HepG2 (cell line): ENCODE results near the gene RPS6KB1. TPM values are rescaled to one million over a fixed set of nuclear protein-coding genes. Genes with fewer than 3 reads are reported as not detected.

Experiments
- ATAC-seq: fragments of 200-7000 bp; cut with Tn5 transposase; 3 replicates; pipeline ENCODE4 v1.9.1; 2020; ENCODE audit warnings: mild to moderate bottlenecking, moderate library complexity
- BruUV-seq: library from RNA; stranded (reverse); fragments of 400-500 nt; replicated peaks from 2 replicates; lab custom pipeline; 2021; lab: Mats Ljungman, UMichigan
- CTCF ChIA-PET: fragments of 300-600 bp; formaldehyde crosslinking; extraction: SDS; loops from one replicate; lab custom pipeline; 2021; ENCODE audit warnings: low total read pairs, inconsistent platforms, low intra/inter-chr PET ratio; lab: Yijun Ruan, JAX
- POLR2A ChIA-PET: fragments of 350-600 bp; sonication (Branson Sonifier 250); formaldehyde crosslinking; loops from one replicate; lab custom pipeline; 2020; ENCODE audit warnings: antibody characterized with exemption, inconsistent platforms; lab: Yijun Ruan, JAX
- DNase-seq: peaks from one replicate; pipeline ENCODE4 v3.0.0-alpha.2; 2015; ENCODE audit warnings: low spot score
- FAIRE-seq: peaks from 3 replicates; lab custom pipeline; 2011; peaks lifted over from hg19 to GRCh38; lab: Jason Lieb, UNC
- H2AFZ ChIP-seq: one replicate; pipeline ENCODE4 v1.6.1; 2011; ENCODE audit warnings: low read length, inconsistent platforms
- H3K27ac ChIP-seq: fragments of 300-600 bp; 3 replicates; pipeline ENCODE4 v1.8.0; 2011; ENCODE audit warnings: mixed run types, mild to moderate bottlenecking, mixed read lengths, low read length, inconsistent platforms; ENCODE audit not compliant: insufficient read depth; ENCODE audit errors: extremely low read length
- H3K27me3 ChIP-seq, 2 experiments: fragments of 200-600 bp in 1 of 2; 2 replicates in 1 of 2; 3 replicates in 1 of 2; pipeline versions ENCODE4 v1.6.0 to v1.8.0; 2011; ENCODE audit warnings: low read length in 2 of 2, mild to moderate bottlenecking in 2 of 2, moderate library complexity in 2 of 2, inconsistent platforms in 1 of 2; ENCODE audit not compliant: insufficient read depth in 2 of 2, control insufficient read depth in 1 of 2
- H3K36me3 ChIP-seq, 2 experiments: fragments of 200-600 bp in 1 of 2; replicated peaks in 1 of 2; 2 replicates in 1 of 2; 3 replicates in 1 of 2; pipeline versions ENCODE4 v1.5.1 to v1.8.0; 2011; ENCODE audit warnings: low read length in 2 of 2, inconsistent platforms in 1 of 2; ENCODE audit not compliant: insufficient read depth in 2 of 2, control insufficient read depth in 1 of 2
- H3K4me1 ChIP-seq: 2 replicates; pipeline ENCODE4 v1.5.1; 2012; ENCODE audit warnings: low read length, inconsistent platforms; ENCODE audit not compliant: insufficient read depth
- H3K4me2 ChIP-seq: 2 replicates; pipeline ENCODE4 v1.6.0; 2011; ENCODE audit warnings: low read depth, low read length, inconsistent platforms
- H3K4me3 ChIP-seq, 3 experiments: fragments of 200-600 bp in 1 of 3; sonication (generic), shearing (Covaris generic) in 1 of 3; replicated peaks in 1 of 3; 2 replicates each; pipeline ENCODE4 v1.5.1; 2011 to 2016; ENCODE audit warnings: low read length in 3 of 3, inconsistent platforms in 2 of 3, low read depth in 2 of 3, mild to moderate bottlenecking in 2 of 3, control low read depth in 1 of 3, mixed read lengths in 1 of 3; ENCODE audit not compliant: insufficient read depth in 1 of 3
- H3K79me2 ChIP-seq: one replicate; pipeline ENCODE4 v1.6.1; 2011; ENCODE audit warnings: low read length, inconsistent platforms; ENCODE audit not compliant: insufficient read depth
- H3K9ac ChIP-seq: 2 replicates; pipeline ENCODE4 v1.6.0; 2011; ENCODE audit warnings: mild to moderate bottlenecking, low read depth, low read length, inconsistent platforms; ENCODE audit not compliant: insufficient read depth
- H3K9me3 ChIP-seq: 2 replicates; pipeline ENCODE4 v1.5.1; 2012; ENCODE audit warnings: mild to moderate bottlenecking, low read length
- H4K20me1 ChIP-seq: 2 replicates; pipeline ENCODE4 v1.6.0; 2011; ENCODE audit warnings: inconsistent platforms, mild to moderate bottlenecking, low read length, moderate library complexity; ENCODE audit not compliant: insufficient read depth
- ARID3A ChIP-seq: IDR thresholded peaks from 2 replicates; pipeline ENCODE4 v1.6.1; 2012; ENCODE audit warnings: low read depth, low read length, improper control_type of control experiment
- BCL6 ChIP-seq: IDR thresholded peaks from 2 replicates; pipeline ENCODE4 v1.6.1; 2016; ENCODE audit warnings: missing genetic modification reagents, missing compliant biosample characterization
- BORCS8-MEF2B ChIP-seq: sonication (generic); formaldehyde crosslinking; IDR thresholded peaks from 2 replicates; pipeline ENCODE4 v1.8.0; 2022; ENCODE audit warnings: mild to moderate bottlenecking, missing genetic modification reagents
- EP300 ChIP-seq, 3 experiments: sonication (generic) in 1 of 3; formaldehyde crosslinking in 1 of 3; IDR thresholded peaks; 2 replicates each; pipeline versions ENCODE4 v1.5.1 to v1.6.1; 2011 to 2020; ENCODE audit warnings: low read depth in 2 of 3, low read length in 2 of 3, borderline replicate concordance in 1 of 3, improper control_type of control experiment in 1 of 3, mild to moderate bottlenecking in 1 of 3, missing genetic modification reagents in 1 of 3, moderate library complexity in 1 of 3
- FOXA1 ChIP-seq, 2 experiments: fragments of 450-650 bp in 1 of 2; sonication (generic) in 1 of 2; formaldehyde crosslinking in 1 of 2; IDR thresholded peaks; 2 replicates each; pipeline versions ENCODE4 v1.4.0 to v1.6.1; 2016 to 2020; ENCODE audit warnings: missing genetic modification reagents in 1 of 2
- FOXJ3 ChIP-seq: sonication (generic); formaldehyde crosslinking; IDR thresholded peaks from 2 replicates; pipeline ENCODE4 v1.4.0; 2020; ENCODE audit warnings: missing genetic modification reagents, mild to moderate bottlenecking, borderline replicate concordance
- GABPB1 ChIP-seq: IDR thresholded peaks from 2 replicates; pipeline ENCODE4 v1.6.1; 2016; ENCODE audit warnings: mild to moderate bottlenecking, missing genetic modification reagents, moderate library complexity, missing compliant biosample characterization
- HOXA3 ChIP-seq: sonication (generic); formaldehyde crosslinking; IDR thresholded peaks from 2 replicates; pipeline ENCODE4 v1.5.0; 2020; ENCODE audit warnings: missing genetic modification reagents
- MAX ChIP-seq: IDR thresholded peaks from 2 replicates; pipeline ENCODE4 v1.6.1; 2012; ENCODE audit warnings: inconsistent platforms
- REL ChIP-seq: sonication (generic); formaldehyde crosslinking; conservative IDR thresholded peaks from 2 replicates; pipeline ENCODE4 v1.8.0; 2022; ENCODE audit warnings: mild to moderate bottlenecking, missing genetic modification reagents, moderate library complexity
- SALL1 ChIP-seq: sonication (generic); formaldehyde crosslinking; IDR thresholded peaks from 2 replicates; pipeline ENCODE4 v1.8.0; 2022; ENCODE audit warnings: mild to moderate bottlenecking, missing genetic modification reagents
- TEAD3 ChIP-seq: optimal IDR thresholded peaks from 2 replicates; pipeline ENCODE3; 2016; ENCODE audit warnings: borderline replicate concordance
- THAP11 ChIP-seq: IDR thresholded peaks from 2 replicates; pipeline ENCODE4 v1.6.1; 2016; ENCODE audit warnings: missing biosample characterization, missing genetic modification reagents
- ZFP82 ChIP-seq: sonication (generic); formaldehyde crosslinking; IDR thresholded peaks from 2 replicates; pipeline ENCODE4 v1.5.1; 2020; ENCODE audit warnings: mild to moderate bottlenecking, missing genetic modification reagents, borderline replicate concordance
- ZNF230 ChIP-seq: sonication (generic); formaldehyde crosslinking; IDR thresholded peaks from 2 replicates; pipeline ENCODE4 v1.4.0; 2020; ENCODE audit warnings: mild to moderate bottlenecking, missing genetic modification reagents
- ZNF687 ChIP-seq: sonication (generic); formaldehyde crosslinking; IDR thresholded peaks from 2 replicates; pipeline ENCODE4 v1.5.1; 2020; ENCODE audit warnings: mild to moderate bottlenecking, missing genetic modification reagents, moderate library complexity
- WGBS: methylation state at CpG from one replicate; pipeline ENCODE4 v1.1.6; 2017; ENCODE audit warnings: low lambda C conversion rate; 5-methylcytosine and 5-hydroxymethylcytosine counted together
- in situ Hi-C: cut with HindIII; loops from 2 replicates; pipeline ENCODE4 v1.10.0; 2017; ENCODE audit warnings: low pct_unique_long_range_greater_than_20kb; ENCODE audit not compliant: extremely low pct_ligation_motif_present
- intact Hi-C: fragments of 100-400 bp; cut with micrococcal nuclease; formaldehyde crosslinking; loops from one replicate; pipeline ENCODE4 v1.10.0; 2022; ENCODE audit not compliant: unreplicated experiment
- polyA plus RNA-seq, 8 experiments: library from polyadenylated mRNA; depleted of rRNA in 3 of 8; stranded (reverse) in 7 of 8; unstranded in 1 of 8; fragments of >200 nt; fragmentation: Illumina TruSeq in 4 of 8; extraction: Trizol in 4 of 8; gene quantifications; 2 replicates each; pipeline versions ENCODE4 v1.2.1 to v1.2.3, GENCODE V29; 2011 to 2016; ENCODE audit warnings: low read depth in 4 of 8, missing spikeins in 1 of 8, mixed read lengths in 1 of 8; ENCODE audit not compliant: insufficient read depth in 1 of 8
- total RNA-seq, 5 experiments: library from RNA; depleted of rRNA; stranded (reverse); fragments of >200 nt; fragmentation: Illumina TruSeq; extraction: Trizol; gene quantifications; 2 replicates each; pipeline ENCODE4 v1.2.3, GENCODE V29; 2016; ENCODE audit warnings: low read depth in 1 of 5

Gene RPS6KB1
- total and polyA plus RNA-seq, 2 of the 13 experiments (the other 11 are each of a cell fraction or from before 2014, with no cell fraction given) = 16.5 to 42.2 TPM

- no peaks in the 10 kb centered on the region for H3K9me3 ChIP-seq
- peaks cover 2% of the 10 kb centered on the region for H3K79me2 ChIP-seq
- 78% methylated on average over 14 of the region's 14 CpGs for WGBS
- no TSS peak for BruUV-seq
- no peaks in the 10 kb centered on the region for H3K27me3 ChIP-seq
- FAIRE-seq (no peak), DNase-seq (no peak), ATAC-seq (no peak)
- H3K9ac ChIP-seq = peak overlapping the region; percentile 79; the same call in 1 of the 2 replicates
- ChIA-PET CTCF (no interaction called here), POLR2A (interaction anchor here (0.6 kb wide), 1 partner anchor 20 kb away, joined by 4 read pairs; no protein-coding TSS in a partner anchor)
- peaks cover 95% of the 10 kb centered on the region for H3K4me1 ChIP-seq
- in situ Hi-C loops (no loop called here), intact Hi-C loops (no loop called here)
- H3K27ac ChIP-seq = peak overlapping the region; percentile 94
- no peak overlapping the region for H2AFZ ChIP-seq
- H3K36me3 ChIP-seq = no peaks in the 10 kb centered on the region
- peak overlapping the region; percentile 21; the same call in 1 of the 2 replicates for H3K4me2 ChIP-seq
- H3K4me3 ChIP-seq = no peak overlapping the region
- no peaks in the 10 kb centered on the region for H4K20me1 ChIP-seq
- TF ChIP-seq TEAD3 = peak; percentile 58
- TF ChIP-seq THAP11 = 0 out of 2 replicates have a peak, but pooled peaks have one; percentile 28
- no peak for TF ChIP-seq REL
- TF ChIP-seq BCL6 = peak; percentile 30; the same call in 1 of the 2 replicates
- TF ChIP-seq ZNF687 (CRISPR knock-in tag) = peak; percentile 41
- TF ChIP-seq FOXJ3 = no peak
- TF ChIP-seq GABPB1 = 0 out of 2 replicates have a peak, but pooled peaks have one; percentile 19
- peak; percentile 48; the same call in 1 of the 2 replicates for TF ChIP-seq SALL1 (CRISPR knock-in tag)
- no peak for TF ChIP-seq ZNF230 (CRISPR knock-in tag)
- 0 out of 2 replicates have a peak, but pooled peaks have one; percentile 36 for TF ChIP-seq ZFP82 (CRISPR knock-in tag)
- TF ChIP-seq ARID3A = no peak
- TF ChIP-seq MAX = peak; percentile 45; the same call in 1 of the 2 replicates
- TF ChIP-seq EP300 (IDR thresholded peaks at IDR 0.05; ENCODE audit: low read depth in 2 of 2, low read length in 2 of 2) = no peak
- peak; percentile 43; the same call in 1 of the 2 replicates for TF ChIP-seq EP300 (CRISPR knock-in tag; IDR thresholded peaks at IDR 0.05; ENCODE audit: borderline replicate concordance)
- TF ChIP-seq FOXA1 (IDR thresholded peaks at IDR 0.05) = no peak
- no peak for TF ChIP-seq FOXA1 (CRISPR knock-in tag; IDR thresholded peaks at IDR 0.05)
- 0 out of 2 replicates have a peak, but pooled peaks have one; percentile 22 for TF ChIP-seq HOXA3 (CRISPR knock-in tag)
- 0 out of 2 replicates have a peak, but pooled peaks have one; percentile 54 for TF ChIP-seq BORCS8-MEF2B (CRISPR knock-in tag)
These were observed 41.2 kb upstream of the RPS6KB1 start for GRCh38 chr17:59851439-59852375.
